OCI-LY7 (cell line): Measurements from ENCODE around the gene TFPT. TPM values are rescaled to one million over a fixed set of nuclear protein-coding genes. Genes with fewer than 3 reads are reported as not detected.

Experiments used
- BruUV-seq: library from RNA; stranded (reverse); fragments of 400-500 nt; replicated peaks from 2 replicates; lab custom pipeline; 2021; lab: Mats Ljungman, UMichigan
- CTCF ChIA-PET: fragments of 300-600 bp; sonication (Branson Sonifier 250); formaldehyde crosslinking; loops from one replicate; lab custom pipeline; 2022; ENCODE audit warnings: antibody characterized with exemption; ENCODE audit not compliant: unreplicated experiment; lab: Charles Lee
- POLR2A ChIA-PET: fragments of 300-600 bp; sonication (Branson Sonifier 250); formaldehyde crosslinking; loops from one replicate; lab custom pipeline; 2022; ENCODE audit warnings: antibody characterized with exemption; lab: Charles Lee
- DNase-seq: peaks from one replicate; pipeline ENCODE4 v3.0.0-alpha.2; 2015; ENCODE audit warnings: low spot score
- H2AFZ ChIP-seq: fragments of 200-600 bp; sonication (generic), shearing (Covaris generic); 2 replicates; pipeline ENCODE4 v1.6.1; 2014; ENCODE audit warnings: mild to moderate bottlenecking, antibody characterized with exemption, low read length, moderate library complexity
- H3K27ac ChIP-seq: fragments of 200-600 bp; sonication (generic); 2 replicates; pipeline ENCODE4 v1.5.1; 2014; ENCODE audit warnings: mixed run types, low read depth, mild to moderate bottlenecking, moderate library complexity, low read length, inconsistent platforms; ENCODE audit not compliant: poor library complexity, severe bottlenecking
- H3K36me3 ChIP-seq: fragments of 200-600 bp; sonication (generic); 2 replicates; pipeline ENCODE4 v1.6.1; 2014; ENCODE audit warnings: mild to moderate bottlenecking, antibody characterized with exemption, low read length, moderate library complexity, mixed read lengths; ENCODE audit not compliant: insufficient read depth
- H3K4me1 ChIP-seq: fragments of 200-600 bp; sonication (generic); 2 replicates; pipeline ENCODE4 v1.5.1; 2014; ENCODE audit warnings: mild to moderate bottlenecking, low read length; ENCODE audit not compliant: insufficient read depth, poor library complexity, severe bottlenecking
- H3K4me2 ChIP-seq: fragments of 200-600 bp; sonication (generic); 2 replicates; pipeline ENCODE4 v1.6.1; 2014; ENCODE audit warnings: mild to moderate bottlenecking, low read length
- H3K4me3 ChIP-seq: fragments of 200-600 bp; sonication (generic); 2 replicates; pipeline ENCODE4 v1.5.1; 2014; ENCODE audit warnings: mild to moderate bottlenecking, low read depth, low read length; ENCODE audit not compliant: poor library complexity, severe bottlenecking
- H3K79me2 ChIP-seq: fragments of 200-600 bp; sonication (generic); 2 replicates; pipeline ENCODE4 v1.6.1; 2016; ENCODE audit warnings: low read depth, mild to moderate bottlenecking, low read length, moderate library complexity, mixed read lengths; ENCODE audit not compliant: insufficient read depth
- H3K9me2 ChIP-seq: fragments of 200-600 bp; sonication (generic); 2 replicates; pipeline ENCODE4 v1.6.1; 2016; ENCODE audit warnings: mild to moderate bottlenecking, low read length, mixed read lengths; ENCODE audit not compliant: insufficient read depth
- H3K9me3 ChIP-seq: fragments of 200-600 bp; sonication (generic); 2 replicates; pipeline ENCODE4 v1.6.1; 2014; ENCODE audit warnings: mild to moderate bottlenecking, mixed run types, low read length, mixed read lengths
- H4K20me1 ChIP-seq: fragments of 200-600 bp; sonication (generic); 2 replicates; pipeline ENCODE4 v1.6.1; 2014; ENCODE audit warnings: mild to moderate bottlenecking, antibody characterized with exemption, low read length, moderate library complexity, mixed read lengths; ENCODE audit not compliant: insufficient read depth
- CTCF ChIP-seq: fragments of 200-600 bp; sonication (generic); conservative IDR thresholded peaks from 2 replicates; pipeline ENCODE4 v1.5.1; 2014; ENCODE audit warnings: mild to moderate bottlenecking, antibody characterized with exemption, low read length, moderate library complexity, mixed read lengths
- EZH2phosphoT487 ChIP-seq: fragments of 200-600 bp; sonication (generic); IDR thresholded peaks from 2 replicates; pipeline ENCODE4 v1.6.1; 2018; ENCODE audit warnings: low read depth, borderline replicate concordance, mild to moderate bottlenecking, mixed run types, antibody characterized with exemption, low read length, moderate library complexity, mixed read lengths
- intact Hi-C: fragments of 100-400 bp; cut with micrococcal nuclease; formaldehyde crosslinking; loops from one replicate; pipeline ENCODE4 v1.10.0; 2022; ENCODE audit not compliant: unreplicated experiment
- total RNA-seq, 2 experiments: library from RNA; depleted of rRNA in 1 of 2; stranded (reverse); fragments of >200 nt in 1 of 2; shearing (Covaris generic) in 1 of 2; gene quantifications; 2 replicates each; pipeline ENCODE4 v1.2.3, GENCODE V29; 2014 to 2022

TFPT gene
- total RNA-seq, 2 experiments from 2014 or later = 17.2 to 20.2 TPM

GRCh38 chr19:54133957-54134590 is 18.6 kb upstream of the TFPT start:
- CTCF ChIA-PET = no interaction called here

GRCh38 chr19:54133312-54133956 is 18.0 kb upstream of the TFPT start:
- Histone ChIP-seq H3K9me2 (no peaks in the 10 kb centered on the region), H3K4me2 (no peak overlapping the region), H3K4me3 (no peak overlapping the region), H3K36me3 (peaks cover 29% of the 10 kb centered on the region), H3K9me3 (no peaks in the 10 kb centered on the region), H4K20me1 (no peaks in the 10 kb centered on the region), H2AFZ (no peak overlapping the region), H3K79me2 (peaks cover 8% of the 10 kb centered on the region; the same call in 1 of the 2 replicates), H3K27ac (no peak overlapping the region), H3K4me1 (peaks cover 8% of the 10 kb centered on the region)
- CTCF ChIA-PET = no interaction called here
- no TSS peak for BruUV-seq
- TF ChIP-seq CTCF (no peak), EZH2phosphoT487 (no peak)
- POLR2A ChIA-PET = no interaction called here
- intact Hi-C loops = no loop called here
- DNase-seq = no peak

More at GRCh38 chr19:54133957-54134590, 18.6 kb upstream of the TFPT start:
- POLR2A ChIA-PET = no interaction called here
- intact Hi-C loops = no loop called here
- H3K4me2 ChIP-seq = no peak overlapping the region
- no peaks in the 10 kb centered on the region for H3K9me2 ChIP-seq
- no peak overlapping the region for H3K4me3 ChIP-seq
- DNase-seq = no peak
- H3K27ac ChIP-seq = no peak overlapping the region
- H3K4me1 ChIP-seq = peaks cover 14% of the 10 kb centered on the region
- TF ChIP-seq EZH2phosphoT487 (no peak), CTCF (no peak)
- BruUV-seq = no TSS peak
- H4K20me1 ChIP-seq = no peaks in the 10 kb centered on the region
- no peaks in the 10 kb centered on the region for H3K9me3 ChIP-seq
- peaks cover 14% of the 10 kb centered on the region for H3K79me2 ChIP-seq
- no peak overlapping the region for H2AFZ ChIP-seq
- H3K36me3 ChIP-seq = peaks cover 25% of the 10 kb centered on the region

DNA sequence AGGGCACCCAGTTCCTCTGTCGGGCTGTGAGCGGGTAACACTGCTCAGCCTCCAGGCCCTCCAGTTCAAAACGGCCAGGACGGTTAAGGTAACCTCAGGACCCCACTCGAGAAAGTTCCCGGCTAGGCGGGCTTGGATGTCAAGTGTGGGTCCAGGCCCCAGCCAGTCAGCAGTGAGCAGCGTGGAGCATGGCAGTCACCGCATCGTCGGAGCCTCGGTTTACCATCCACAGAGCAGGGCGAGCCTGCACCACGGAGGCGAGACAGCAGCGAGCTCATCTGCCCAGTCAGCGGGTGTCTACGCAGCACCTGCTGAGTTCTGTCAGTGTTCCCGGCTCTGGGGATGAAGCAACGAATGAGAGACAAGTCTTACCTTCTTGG is 14.2 kb upstream of the TFPT start:
- DNase-seq = no peak
- no TSS peak for BruUV-seq
- intact Hi-C loops = no loop called here
- Histone ChIP-seq H3K4me3 (no peak overlapping the region), H3K36me3 (peaks cover 58% of the 10 kb centered on the region), H3K4me2 (no peak overlapping the region), H3K79me2 (no peaks in the 10 kb centered on the region), H4K20me1 (no peaks in the 10 kb centered on the region), H3K4me1 (no peaks in the 10 kb centered on the region), H3K9me3 (no peaks in the 10 kb centered on the region), H3K27ac (no peak overlapping the region), H3K9me2 (no peaks in the 10 kb centered on the region), H2AFZ (no peak overlapping the region)
- ChIA-PET POLR2A (no interaction called here), CTCF (no interaction called here)
- TF ChIP-seq CTCF (no peak), EZH2phosphoT487 (no peak)
